Fibroblast of lung (primary cell): Measurements from ENCODE around the gene COL25A1. TPM values are rescaled to one million over a fixed set of nuclear protein-coding genes. Genes with fewer than 3 reads are reported as not detected.
A peak's percentile ranks its signal among the peaks of the same experiment; 100 is the strongest.

Experiments
- DNase-seq, 2 donors: peaks; one replicate each; pipeline versions ENCODE4 v3.0.0 to v3.0.0-alpha.2; 2010; ENCODE audit warnings: low read depth in 2 of 2
- H2AFZ ChIP-seq: 2 replicates; pipeline ENCODE4 v1.5.1; 2012; ENCODE audit warnings: low read length, control low read depth, inconsistent platforms
- H3K27ac ChIP-seq: 2 replicates; pipeline ENCODE4 v1.5.1; 2011; ENCODE audit warnings: low read length, control low read depth; ENCODE audit not compliant: insufficient read depth
- H3K27me3 ChIP-seq: 2 replicates; pipeline ENCODE4 v1.5.1; 2011; ENCODE audit warnings: mild to moderate bottlenecking, low read length; ENCODE audit not compliant: control insufficient read depth, insufficient read depth
- H3K36me3 ChIP-seq: 2 replicates; pipeline ENCODE4 v1.5.1; 2011; ENCODE audit warnings: low read length; ENCODE audit not compliant: control insufficient read depth, insufficient read depth
- H3K4me1 ChIP-seq: 2 replicates; pipeline ENCODE4 v1.5.1; 2011; ENCODE audit warnings: low read length; ENCODE audit not compliant: control insufficient read depth, insufficient read depth; ENCODE audit errors: extremely low read depth
- H3K4me2 ChIP-seq: 2 replicates; pipeline ENCODE4 v1.5.1; 2011; ENCODE audit warnings: low read length, control low read depth; ENCODE audit not compliant: insufficient read depth; ENCODE audit errors: extremely low read depth
- H3K4me3 ChIP-seq, 4 experiments: fragments of 200-600 bp in 1 of 4; sonication (generic) in 1 of 4; replicated peaks in 1 of 4; 2 replicates each; pipeline ENCODE4 v1.5.1; 2011 to 2016; ENCODE audit warnings: low read length in 4 of 4, low read depth in 3 of 4, mild to moderate bottlenecking in 3 of 4, control low read depth in 2 of 4, inconsistent platforms in 1 of 4, mixed read lengths in 1 of 4; ENCODE audit not compliant: insufficient read depth in 1 of 4; ENCODE audit errors: control extremely low read depth in 1 of 4
- H3K79me2 ChIP-seq: 2 replicates; pipeline ENCODE4 v1.5.1; 2012; ENCODE audit warnings: mild to moderate bottlenecking, low read length, inconsistent platforms; ENCODE audit not compliant: control insufficient read depth, insufficient read depth
- H3K9ac ChIP-seq: 2 replicates; pipeline ENCODE4 v1.5.1; 2011; ENCODE audit warnings: mild to moderate bottlenecking, low read length, control low read depth; ENCODE audit not compliant: insufficient read depth
- H3K9me3 ChIP-seq: 2 replicates; pipeline ENCODE4 v1.5.1; 2012; ENCODE audit warnings: low read depth, low read length; ENCODE audit not compliant: control insufficient read depth, insufficient read depth
- H4K20me1 ChIP-seq: 2 replicates; pipeline ENCODE4 v1.5.1; 2011; ENCODE audit warnings: low read length; ENCODE audit not compliant: control insufficient read depth, insufficient read depth; ENCODE audit errors: extremely low read depth
- EZH2 ChIP-seq: IDR thresholded peaks from 2 replicates; pipeline ENCODE4 v1.5.1; 2012; ENCODE audit warnings: low read length, control low read depth, mild to moderate bottlenecking; ENCODE audit errors: missing control alignments
- polyA plus RNA-seq, 2 donors: library from polyadenylated mRNA; depleted of rRNA in 1 of 2; stranded (reverse) in 1 of 2; unstranded in 1 of 2; fragments of >200 nt; gene quantifications; 2 replicates each; pipeline ENCODE4 v1.2.1, GENCODE V29; 2011 to 2012; ENCODE audit warnings: missing spikeins in 1 of 2
- total RNA-seq: library from RNA; depleted of rRNA; stranded (reverse); fragments of >200 nt; gene quantifications from 2 replicates; pipeline ENCODE4 v1.2.1, GENCODE V29; 2014
- TF ChIP-seq, protein P1 (sequence below), 2 donors: IDR thresholded peaks in 1 of 2; conservative IDR thresholded peaks in 1 of 2; 1 replicate in 1 of 2; 2 replicates in 1 of 2; pipeline ENCODE4 v1.5.1; 2011 to 2012; ENCODE audit warnings: low read length in 2 of 2, control low read depth in 1 of 2, inconsistent platforms in 1 of 2, low read depth in 1 of 2, mild to moderate bottlenecking in 1 of 2

The COL25A1 gene
- total and polyA plus RNA-seq, 2 donors (not counting 1 experiment from before 2014, with no cell fraction given) = under 0.01 to 0.01 TPM

DNA sequence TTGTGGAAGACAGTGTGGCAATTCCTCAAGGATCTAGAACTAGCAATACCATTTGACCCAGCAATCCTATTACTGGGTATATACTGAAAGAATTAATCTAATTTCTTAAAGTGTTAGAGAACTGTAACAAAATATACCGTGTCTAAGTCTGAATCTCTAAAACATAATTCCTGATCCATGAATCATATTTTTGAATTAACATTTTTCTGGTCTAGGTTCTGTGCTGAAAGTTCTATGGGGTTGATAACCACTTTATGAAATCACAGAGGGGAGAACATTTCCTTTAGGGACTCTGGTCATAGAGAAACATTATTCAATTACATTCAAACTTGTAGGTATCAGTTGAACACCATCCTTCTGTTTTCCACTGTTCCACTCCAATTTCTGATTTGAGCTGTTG is 447.7 kb downstream of the COL25A1 start:
- Histone ChIP-seq H3K27ac (no peak overlapping the region), H4K20me1 (no peaks in the 10 kb centered on the region), H2AFZ (no peak overlapping the region), H3K27me3 (no peaks in the 10 kb centered on the region), H3K4me1 (peaks cover 2% of the 10 kb centered on the region), H3K4me3 (no peak overlapping the region), H3K36me3 (no peaks in the 10 kb centered on the region), H3K9ac (no peak overlapping the region), H3K79me2 (no peaks in the 10 kb centered on the region), H3K4me2 (no peak overlapping the region), H3K9me3 (no peaks in the 10 kb centered on the region)
- peak in 1 of 2 donors; percentile 45 for DNase-seq
- TF ChIP-seq EZH2 = no peak
- TF ChIP-seq, protein P1, sequence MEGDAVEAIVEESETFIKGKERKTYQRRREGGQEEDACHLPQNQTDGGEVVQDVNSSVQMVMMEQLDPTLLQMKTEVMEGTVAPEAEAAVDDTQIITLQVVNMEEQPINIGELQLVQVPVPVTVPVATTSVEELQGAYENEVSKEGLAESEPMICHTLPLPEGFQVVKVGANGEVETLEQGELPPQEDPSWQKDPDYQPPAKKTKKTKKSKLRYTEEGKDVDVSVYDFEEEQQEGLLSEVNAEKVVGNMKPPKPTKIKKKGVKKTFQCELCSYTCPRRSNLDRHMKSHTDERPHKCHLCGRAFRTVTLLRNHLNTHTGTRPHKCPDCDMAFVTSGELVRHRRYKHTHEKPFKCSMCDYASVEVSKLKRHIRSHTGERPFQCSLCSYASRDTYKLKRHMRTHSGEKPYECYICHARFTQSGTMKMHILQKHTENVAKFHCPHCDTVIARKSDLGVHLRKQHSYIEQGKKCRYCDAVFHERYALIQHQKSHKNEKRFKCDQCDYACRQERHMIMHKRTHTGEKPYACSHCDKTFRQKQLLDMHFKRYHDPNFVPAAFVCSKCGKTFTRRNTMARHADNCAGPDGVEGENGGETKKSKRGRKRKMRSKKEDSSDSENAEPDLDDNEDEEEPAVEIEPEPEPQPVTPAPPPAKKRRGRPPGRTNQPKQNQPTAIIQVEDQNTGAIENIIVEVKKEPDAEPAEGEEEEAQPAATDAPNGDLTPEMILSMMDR (conservative IDR thresholded peaks at IDR 0.05 in 1 of 2, IDR thresholded peaks at IDR 0.05 in 1 of 2; ENCODE audit: low read depth in 1 of 2, low read length in 2 of 2) = no peak

DNA sequence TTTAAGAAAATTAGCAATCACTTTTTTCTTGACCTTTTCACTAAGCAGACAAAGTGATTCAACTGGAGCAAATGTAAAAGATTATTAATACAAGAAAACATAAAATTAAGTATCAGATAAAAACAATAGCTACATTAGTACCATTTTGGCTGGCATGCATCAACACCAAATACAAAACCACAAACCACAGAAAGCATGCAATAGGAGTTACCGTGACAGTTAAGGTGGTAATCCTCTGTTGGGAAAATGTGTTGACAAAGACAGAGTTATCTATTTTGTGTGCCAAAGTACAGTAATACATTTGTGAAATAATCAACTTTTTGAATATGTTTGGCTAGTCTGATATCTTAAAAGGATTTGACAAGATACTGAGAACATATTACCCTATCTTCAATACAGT is 449.8 kb downstream of the COL25A1 start:
- no peaks in the 10 kb centered on the region for H3K79me2 ChIP-seq
- no peak overlapping the region for H3K9ac ChIP-seq
- no peak overlapping the region for H3K4me3 ChIP-seq
- TF ChIP-seq, protein P1 (conservative IDR thresholded peaks at IDR 0.05 in 1 of 2, IDR thresholded peaks at IDR 0.05 in 1 of 2; ENCODE audit: low read depth in 1 of 2, low read length in 2 of 2) = no peak
- no peak for TF ChIP-seq EZH2
- H2AFZ ChIP-seq = no peak overlapping the region
- no peaks in the 10 kb centered on the region for H3K36me3 ChIP-seq
- H3K4me1 ChIP-seq = peaks cover 6% of the 10 kb centered on the region
- H3K4me2 ChIP-seq = no peak overlapping the region
- peak in 1 of 2 donors; percentile 27 for DNase-seq
- no peaks in the 10 kb centered on the region for H3K9me3 ChIP-seq
- no peak overlapping the region for H3K27ac ChIP-seq
- no peaks in the 10 kb centered on the region for H3K27me3 ChIP-seq
- no peaks in the 10 kb centered on the region for H4K20me1 ChIP-seq

DNA sequence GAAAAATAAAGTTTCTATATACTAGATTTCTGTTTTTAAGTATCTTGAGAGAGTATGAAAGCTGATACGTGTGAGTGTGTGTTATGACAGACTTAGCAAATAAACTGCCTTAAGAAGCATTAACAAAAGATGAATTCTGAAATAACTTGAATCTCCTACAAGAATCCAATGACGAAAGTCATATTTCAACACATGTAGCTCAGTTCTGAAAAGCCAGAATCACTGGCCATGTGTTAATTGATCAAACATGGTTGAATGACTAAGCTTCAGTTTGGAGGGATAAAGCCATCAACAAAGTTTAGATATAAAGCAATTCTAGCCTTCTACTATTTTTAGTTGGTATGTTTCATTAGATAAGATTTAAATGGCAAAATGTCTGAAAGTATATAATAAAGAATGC is 451.1 kb downstream of the COL25A1 start:
- Histone ChIP-seq H3K27ac (no peak overlapping the region), H3K4me1 (peaks cover 6% of the 10 kb centered on the region), H3K36me3 (no peaks in the 10 kb centered on the region), H3K79me2 (no peaks in the 10 kb centered on the region), H3K4me2 (no peak overlapping the region), H3K4me3 (no peak overlapping the region), H4K20me1 (no peaks in the 10 kb centered on the region), H2AFZ (no peak overlapping the region), H3K27me3 (no peaks in the 10 kb centered on the region), H3K9me3 (no peaks in the 10 kb centered on the region), H3K9ac (no peak overlapping the region)
- TF ChIP-seq, protein P1 (conservative IDR thresholded peaks at IDR 0.05 in 1 of 2, IDR thresholded peaks at IDR 0.05 in 1 of 2; ENCODE audit: low read depth in 1 of 2, low read length in 2 of 2) = no peak
- TF ChIP-seq EZH2 = no peak
- peak; percentile 18 to 73 for DNase-seq
